HEK293 (cell line): Measurements from ENCODE around the gene ZP3.

Source experiments
- REST ChIP-seq: fragments of 450-650 bp; formaldehyde crosslinking; IDR thresholded peaks from 2 replicates; pipeline ENCODE4 v1.5.1; 2016; ENCODE audit warnings: missing biosample characterization, missing genetic modification characterization
- ZNF184 ChIP-seq: fragments of 450-650 bp; IDR thresholded peaks from 2 replicates; pipeline ENCODE4 v1.5.1; 2018; ENCODE audit warnings: missing biosample characterization, mild to moderate bottlenecking, missing genetic modification characterization
- ZNF211 ChIP-seq: fragments of 450-650 bp; formaldehyde crosslinking; IDR thresholded peaks from 2 replicates; pipeline ENCODE4 v1.5.1; 2016; ENCODE audit warnings: low read depth, missing biosample characterization, missing genetic modification characterization

GRCh38 chr7:76375251-76375650 lies 49.5 kb upstream of the ZP3 start:
- no peak for TF ChIP-seq ZNF211 (tag by site-specific recombination)
- TF ChIP-seq REST (tag by site-specific recombination) = no peak
- TF ChIP-seq ZNF184 (tag by site-specific recombination) = no peak
